HCT116 (cell line): ENCODE results near the gene MCF2L. TPM values are rescaled to one million over a fixed set of nuclear protein-coding genes. Genes with fewer than 3 reads are reported as not detected.

Experiments
- ATAC-seq: fragments of 200-7000 bp; cut with Tn5 transposase; 2 replicates; pipeline ENCODE4 v1.9.1; 2020; ENCODE audit warnings: mild to moderate bottlenecking, moderate library complexity
- BruUV-seq: library from RNA; stranded (reverse); fragments of 400-500 nt; replicated peaks from 2 replicates; lab custom pipeline; 2021; lab: Mats Ljungman, UMichigan
- CTCF ChIA-PET: fragments of 300-600 bp; sonication (Branson Sonifier 250); formaldehyde crosslinking; loops from one replicate; lab custom pipeline; 2021; ENCODE audit warnings: antibody characterized with exemption; lab: Charles Lee
- POLR2A ChIA-PET: fragments of 300-600, 350-600 bp; sonication (Branson Sonifier 250); formaldehyde crosslinking; loops from one replicate; lab custom pipeline; 2021; ENCODE audit warnings: antibody characterized with exemption; lab: Charles Lee
- RAD21 ChIA-PET, 2 experiments: fragments of 300-600 bp; sonication (Branson Sonifier 250); formaldehyde crosslinking; loops; one replicate each; lab custom pipeline; 2023; ENCODE audit warnings: low total read pairs in 2 of 2; ENCODE audit not compliant: uncharacterized antibody in 2 of 2, unreplicated experiment in 2 of 2, low non-redundant PET in 1 of 2; lab: Charles Lee
- DNase-seq: peaks from one replicate; pipeline ENCODE4 v3.0.0-alpha.2; 2010; ENCODE audit warnings: low read depth, low spot score
- H2AFZ ChIP-seq: fragments of 200-600 bp; shearing (Covaris generic), sonication (generic); 2 replicates; pipeline ENCODE4 v1.6.1; 2017; ENCODE audit warnings: low read depth, mixed run types, mixed read lengths, antibody characterized with exemption, low read length; ENCODE audit not compliant: poor library complexity, severe bottlenecking
- H3K27ac ChIP-seq: 2 replicates; pipeline ENCODE4 v1.5.1; 2012; ENCODE audit warnings: low read depth, low read length
- H3K27me3 ChIP-seq: fragments of 200-600 bp; sonication (generic); 2 replicates; pipeline ENCODE4 v1.6.1; 2016; ENCODE audit warnings: mixed run types, low read length, mixed read lengths; ENCODE audit not compliant: insufficient read depth
- H3K36me3 ChIP-seq, 2 experiments: fragments of 200-500 bp in 1 of 2; fragments of 200-600 bp in 1 of 2; sonication (Bioruptor generic) in 1 of 2; sonication (generic) in 1 of 2; 2 replicates each; pipeline versions ENCODE4 v1.5.1 to v1.6.1; 2014 to 2016; ENCODE audit warnings: low read length in 2 of 2, inconsistent platforms in 1 of 2, mixed read lengths in 1 of 2, mixed run types in 1 of 2; ENCODE audit not compliant: insufficient read depth in 2 of 2, control insufficient read depth in 1 of 2
- H3K4me1 ChIP-seq, 2 experiments: fragments of 200-600 bp in 1 of 2; sonication (generic) in 1 of 2; 2 replicates each; pipeline versions ENCODE4 v1.5.1 to v1.6.1; 2012 to 2017; ENCODE audit warnings: low read length in 2 of 2, inconsistent platforms in 1 of 2, mild to moderate bottlenecking in 1 of 2, mixed read lengths in 1 of 2, mixed run types in 1 of 2, moderate library complexity in 1 of 2; ENCODE audit not compliant: insufficient read depth in 2 of 2, control insufficient read depth in 1 of 2
- H3K4me2 ChIP-seq: fragments of 200-600 bp; sonication (generic); 2 replicates; pipeline ENCODE4 v1.6.1; 2017; ENCODE audit warnings: mixed run types, low read length, mixed read lengths
- H3K4me3 ChIP-seq, 2 experiments: fragments of 200-600 bp in 1 of 2; sonication (generic) in 1 of 2; replicated peaks in 1 of 2; 2 replicates each; pipeline ENCODE4 v1.5.1; 2011 to 2016; ENCODE audit warnings: low read length in 2 of 2, control low read depth in 1 of 2, low read depth in 1 of 2, mild to moderate bottlenecking in 1 of 2, mixed read lengths in 1 of 2, mixed run types in 1 of 2
- H3K79me2 ChIP-seq: fragments of 200-600 bp; sonication (generic); 2 replicates; pipeline ENCODE4 v1.6.1; 2017; ENCODE audit warnings: mild to moderate bottlenecking, mixed run types, low read length, moderate library complexity, mixed read lengths; ENCODE audit not compliant: insufficient read depth
- H3K9ac ChIP-seq: fragments of 200-600 bp; sonication (generic); 2 replicates; pipeline ENCODE4 v1.6.1; 2016; ENCODE audit warnings: low read length, mixed read lengths
- H3K9me2 ChIP-seq: fragments of 200-600 bp; sonication (generic), shearing (Covaris generic); 2 replicates; pipeline ENCODE4 v1.6.1; 2017; ENCODE audit warnings: mixed run types, mild to moderate bottlenecking, moderate library complexity; ENCODE audit not compliant: insufficient read depth
- H3K9me3 ChIP-seq, 2 experiments: fragments of 200-500 bp in 1 of 2; fragments of 200-600 bp in 1 of 2; sonication (Bioruptor generic) in 1 of 2; sonication (generic) in 1 of 2; 2 replicates each; pipeline ENCODE4 v1.6.1; 2014 to 2017; ENCODE audit warnings: low read length in 2 of 2, mixed read lengths in 2 of 2, inconsistent platforms in 1 of 2, low read depth in 1 of 2, mild to moderate bottlenecking in 1 of 2, mixed run types in 1 of 2, moderate library complexity in 1 of 2; ENCODE audit not compliant: control insufficient read depth in 1 of 2, insufficient read depth in 1 of 2
- H4K20me1 ChIP-seq: fragments of 200-600 bp; sonication (generic), shearing (Covaris generic); 2 replicates; pipeline ENCODE4 v1.6.1; 2017; ENCODE audit warnings: mixed run types, mild to moderate bottlenecking, moderate library complexity; ENCODE audit not compliant: insufficient read depth
- CBX3 ChIP-seq: IDR thresholded peaks from 2 replicates; pipeline ENCODE4 v1.6.1; 2012; ENCODE audit warnings: low read depth
- CEBPB ChIP-seq: IDR thresholded peaks from 2 replicates; pipeline ENCODE4 v1.6.1; 2012; ENCODE audit warnings: low read depth
- ELF1 ChIP-seq: IDR thresholded peaks from 2 replicates; pipeline ENCODE4 v1.6.1; 2012; ENCODE audit warnings: low read depth, borderline replicate concordance
- EZH2 ChIP-seq: fragments of 200-600 bp; sonication (generic); IDR thresholded peaks from 2 replicates; pipeline ENCODE4 v1.6.1; 2017; ENCODE audit warnings: antibody characterized with exemption, mixed run types
- EZH2phosphoT487 ChIP-seq: fragments of 200-600 bp; IDR thresholded peaks from 2 replicates; pipeline ENCODE4 v1.6.1; 2018; ENCODE audit warnings: antibody characterized with exemption, borderline replicate concordance
- FOSL1 ChIP-seq: IDR thresholded peaks from 2 replicates; pipeline ENCODE4 v1.6.1; 2012; ENCODE audit warnings: low read depth
- JUND ChIP-seq: IDR thresholded peaks from 2 replicates; pipeline ENCODE4 v1.6.1; 2012
- POLR2A ChIP-seq: IDR thresholded peaks from 2 replicates; pipeline ENCODE4 v1.7.0; 2011; ENCODE audit warnings: borderline replicate concordance; ENCODE audit not compliant: insufficient read depth, insufficient read length; ENCODE audit errors: extremely low read depth
- POLR2AphosphoS5 ChIP-seq: IDR thresholded peaks from 2 replicates; pipeline ENCODE4 v1.6.1; 2011; ENCODE audit warnings: mild to moderate bottlenecking, low read depth, low read length, moderate library complexity
- RAD21 ChIP-seq: IDR thresholded peaks from 2 replicates; pipeline ENCODE4 v1.6.1; 2012; ENCODE audit warnings: low read depth, mild to moderate bottlenecking
- SIN3A ChIP-seq: IDR thresholded peaks from 2 replicates; pipeline ENCODE4 v1.6.1; 2012; ENCODE audit warnings: low read depth
- SP1 ChIP-seq: IDR thresholded peaks from 2 replicates; pipeline ENCODE4 v1.6.1; 2012; ENCODE audit warnings: low read depth
- SRF ChIP-seq: IDR thresholded peaks from 2 replicates; pipeline ENCODE4 v1.6.1; 2012; ENCODE audit warnings: low read depth
- YY1 ChIP-seq: IDR thresholded peaks from 2 replicates; pipeline ENCODE4 v1.6.1; 2011; ENCODE audit warnings: low read length, low read depth, moderate library complexity, mild to moderate bottlenecking; ENCODE audit not compliant: insufficient replicate concordance; ENCODE audit errors: extremely low read depth
- ZFX ChIP-seq: fragments of 450-650 bp; IDR thresholded peaks from 2 replicates; pipeline ENCODE4 v1.6.1; 2017
- ZNF274 ChIP-seq: fragments of 200-500 bp; sonication (Bioruptor generic); IDR thresholded peaks from 2 replicates; pipeline ENCODE4 v1.6.1; 2014; ENCODE audit warnings: mild to moderate bottlenecking, low read depth, low read length, inconsistent platforms
- intact Hi-C: fragments of 100-400 bp; cut with micrococcal nuclease; formaldehyde crosslinking; loops from 2 replicates; pipeline ENCODE4 v1.10.0; 2022
- total RNA-seq: library from RNA; stranded (reverse); gene quantifications from one replicate; pipeline ENCODE4 v1.2.1, GENCODE V29; 2021; ENCODE audit not compliant: unreplicated experiment
- TF ChIP-seq, protein P1 (sequence below): IDR thresholded peaks from 2 replicates; pipeline ENCODE4 v1.6.1; 2011; ENCODE audit warnings: mild to moderate bottlenecking, low read length, moderate library complexity; ENCODE audit not compliant: insufficient replicate concordance; ENCODE audit errors: extremely low read depth

Gene MCF2L
- total RNA-seq, 1 experiment from 2014 or later = 19.3 TPM

DNA sequence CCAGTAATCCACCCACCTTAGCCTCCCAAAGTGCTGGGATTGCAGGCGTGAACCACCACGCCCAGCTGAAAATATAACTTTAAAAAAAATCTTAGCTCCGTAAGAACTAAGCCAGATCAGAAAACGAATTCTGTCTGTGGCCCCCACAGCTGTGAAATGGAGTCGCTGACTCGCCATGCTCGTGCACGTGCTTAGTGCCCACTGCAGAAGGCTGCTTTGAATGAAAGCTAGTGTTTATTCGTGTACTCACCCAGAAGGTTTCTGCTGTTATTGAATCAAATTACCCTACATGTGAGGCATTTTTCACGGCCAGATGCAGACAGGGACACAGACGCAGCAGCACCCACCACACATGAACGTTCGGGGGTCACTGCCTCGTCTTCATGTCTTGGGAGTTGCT is 74.9 kb downstream of the MCF2L start:
- Histone ChIP-seq H4K20me1 (no peaks in the 10 kb centered on the region), H3K27ac (no peak overlapping the region), H3K79me2 (no peaks in the 10 kb centered on the region), H3K9me2 (no peaks in the 10 kb centered on the region), H3K9me3 (no peaks in the 10 kb centered on the region), H3K4me3 (no peak overlapping the region), H2AFZ (no peak overlapping the region), H3K36me3 (no peaks in the 10 kb centered on the region), H3K27me3 (no peaks in the 10 kb centered on the region), H3K9ac (no peak overlapping the region), H3K4me2 (no peak overlapping the region), H3K4me1 (no peaks in the 10 kb centered on the region)
- no TSS peak for BruUV-seq
- DNase-seq (no peak), ATAC-seq (no peak)
- RAD21 ChIA-PET = no interaction called here
- intact Hi-C loops = no loop called here
- TF ChIP-seq YY1 = no peak
- TF ChIP-seq SIN3A = no peak
- TF ChIP-seq RAD21 = no peak
- no peak for TF ChIP-seq JUND
- no peak for TF ChIP-seq EZH2phosphoT487
- TF ChIP-seq SP1 = no peak
- TF ChIP-seq POLR2A = no peak
- TF ChIP-seq FOSL1 = no peak
- no peak for TF ChIP-seq SRF
- TF ChIP-seq CEBPB = no peak
- CTCF ChIA-PET = no interaction called here
- POLR2A ChIA-PET = no interaction called here

DNA sequence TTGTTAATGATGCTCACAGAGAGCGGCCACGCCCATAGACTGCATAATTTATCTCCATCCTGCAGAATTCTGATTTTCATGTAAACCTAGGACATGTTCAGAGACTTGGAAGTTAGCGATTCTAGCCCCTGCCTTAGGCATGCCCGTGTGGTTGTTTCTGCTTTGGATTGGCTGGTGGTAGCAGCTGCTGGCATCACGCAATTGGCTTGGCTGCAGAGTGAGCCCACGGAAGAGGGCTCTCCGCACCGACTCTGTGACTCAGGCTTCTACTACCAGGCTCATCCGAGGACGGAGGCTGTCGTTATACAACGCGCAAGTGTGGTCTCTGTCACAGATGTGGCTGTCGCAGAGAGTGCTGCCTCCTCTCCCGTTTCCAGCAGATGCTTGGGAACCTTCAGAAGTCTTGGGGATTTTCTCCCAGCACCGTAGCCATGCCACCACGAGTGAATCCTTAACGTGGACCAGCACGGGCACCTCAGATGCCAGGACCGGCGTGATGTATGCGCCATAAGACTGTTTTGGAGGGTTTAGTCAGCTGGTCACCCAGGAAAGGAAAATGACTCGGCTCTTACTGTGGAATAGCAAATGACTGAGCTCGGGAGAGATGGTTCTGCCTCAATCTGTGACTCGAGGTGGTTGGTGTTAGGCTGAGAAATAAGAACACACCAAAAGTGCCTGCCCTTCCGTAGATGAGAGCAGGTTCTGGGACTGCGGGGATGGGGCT is 75.5 kb downstream of the MCF2L start:
- intact Hi-C loops = no loop called here
- no peak for TF ChIP-seq YY1
- TF ChIP-seq ELF1 = no peak
- no peak for TF ChIP-seq RAD21
- no peak for TF ChIP-seq FOSL1
- TF ChIP-seq, protein P1, sequence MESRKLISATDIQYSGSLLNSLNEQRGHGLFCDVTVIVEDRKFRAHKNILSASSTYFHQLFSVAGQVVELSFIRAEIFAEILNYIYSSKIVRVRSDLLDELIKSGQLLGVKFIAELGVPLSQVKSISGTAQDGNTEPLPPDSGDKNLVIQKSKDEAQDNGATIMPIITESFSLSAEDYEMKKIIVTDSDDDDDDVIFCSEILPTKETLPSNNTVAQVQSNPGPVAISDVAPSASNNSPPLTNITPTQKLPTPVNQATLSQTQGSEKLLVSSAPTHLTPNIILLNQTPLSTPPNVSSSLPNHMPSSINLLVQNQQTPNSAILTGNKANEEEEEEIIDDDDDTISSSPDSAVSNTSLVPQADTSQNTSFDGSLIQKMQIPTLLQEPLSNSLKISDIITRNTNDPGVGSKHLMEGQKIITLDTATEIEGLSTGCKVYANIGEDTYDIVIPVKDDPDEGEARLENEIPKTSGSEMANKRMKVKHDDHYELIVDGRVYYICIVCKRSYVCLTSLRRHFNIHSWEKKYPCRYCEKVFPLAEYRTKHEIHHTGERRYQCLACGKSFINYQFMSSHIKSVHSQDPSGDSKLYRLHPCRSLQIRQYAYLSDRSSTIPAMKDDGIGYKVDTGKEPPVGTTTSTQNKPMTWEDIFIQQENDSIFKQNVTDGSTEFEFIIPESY = no peak
- no peak for TF ChIP-seq EZH2
- TF ChIP-seq ZFX = no peak
- no peak for TF ChIP-seq SRF
- no peak for TF ChIP-seq SIN3A
- TF ChIP-seq ZNF274 = no peak
- TF ChIP-seq CBX3 = no peak
- no peak for TF ChIP-seq JUND
- no peak for TF ChIP-seq POLR2AphosphoS5
- no peak; the same call in 1 of the 2 replicates for ATAC-seq
- H3K27me3 ChIP-seq = no peaks in the 10 kb centered on the region
- BruUV-seq = no TSS peak
- ChIA-PET POLR2A (no interaction called here), CTCF (no interaction called here), RAD21 (no interaction called here)
- no peaks in the 10 kb centered on the region for H3K4me1 ChIP-seq
- no peak overlapping the region for H3K27ac ChIP-seq
- no peaks in the 10 kb centered on the region for H4K20me1 ChIP-seq
- H2AFZ ChIP-seq = no peak overlapping the region
- H3K4me3 ChIP-seq = no peak overlapping the region
- H3K9ac ChIP-seq = no peak overlapping the region
- no peak for DNase-seq
- H3K4me2 ChIP-seq = no peak overlapping the region
- no peaks in the 10 kb centered on the region for H3K79me2 ChIP-seq
- no peaks in the 10 kb centered on the region for H3K9me2 ChIP-seq
- no peaks in the 10 kb centered on the region for H3K9me3 ChIP-seq
- H3K36me3 ChIP-seq = no peaks in the 10 kb centered on the region
